GM21786 (cell line): ENCODE results near the gene GPR146.
"Not testable (repeated sequence)": the region's sequence is repeated elsewhere in the genome, so short reads cannot be mapped to it uniquely, and the experiment has no call there.

Experiments
- ATAC-seq: cut with Tn5 transposase; IDR thresholded peaks from one replicate; pipeline ENCODE4 v1.9.1; 2021; ENCODE audit not compliant: unreplicated experiment

GPR146 gene

DNA sequence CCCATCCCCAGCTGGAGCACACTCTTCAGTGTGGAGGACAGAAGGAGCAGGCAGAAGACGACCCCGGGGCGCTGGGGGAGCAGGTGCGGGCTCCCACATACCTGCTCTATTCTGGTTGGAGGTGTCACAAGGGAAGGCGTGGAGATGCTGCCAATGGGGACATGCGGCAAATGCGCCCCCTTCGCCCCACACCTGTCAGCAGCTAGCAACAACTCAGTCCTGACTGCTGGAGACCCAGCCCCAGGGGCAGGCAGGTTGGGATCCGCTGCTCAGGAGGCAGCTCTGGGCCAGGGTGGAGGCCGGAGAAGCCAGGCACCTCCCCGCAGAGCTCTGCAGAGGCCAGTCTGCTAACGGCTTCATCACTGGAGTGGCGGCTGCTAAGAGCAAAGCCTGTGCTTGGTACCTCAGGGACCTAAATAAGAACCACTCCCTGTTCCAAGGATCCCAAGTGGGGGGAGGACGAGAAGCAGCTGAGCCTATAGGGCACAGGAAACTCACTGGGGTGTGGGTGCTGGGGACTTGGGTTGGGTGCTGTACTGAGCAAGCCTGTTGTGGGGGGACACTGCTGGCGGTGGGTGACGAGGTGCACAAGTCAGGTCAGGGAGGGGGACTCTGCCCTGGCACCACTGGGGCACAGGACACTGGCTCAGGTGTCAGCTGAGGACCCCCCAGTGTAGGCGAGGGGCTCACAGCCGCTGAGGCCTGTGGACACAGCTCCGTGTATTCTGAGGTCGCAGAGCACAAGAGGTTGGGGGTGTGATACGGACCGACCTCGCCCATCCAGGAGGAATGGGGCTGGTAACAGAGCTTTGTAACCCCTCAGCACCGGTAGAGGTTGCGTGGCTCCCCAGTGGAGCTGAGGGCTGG lies 19.2 kb upstream of the GPR146 start:
- ATAC-seq, result no peak

DNA sequence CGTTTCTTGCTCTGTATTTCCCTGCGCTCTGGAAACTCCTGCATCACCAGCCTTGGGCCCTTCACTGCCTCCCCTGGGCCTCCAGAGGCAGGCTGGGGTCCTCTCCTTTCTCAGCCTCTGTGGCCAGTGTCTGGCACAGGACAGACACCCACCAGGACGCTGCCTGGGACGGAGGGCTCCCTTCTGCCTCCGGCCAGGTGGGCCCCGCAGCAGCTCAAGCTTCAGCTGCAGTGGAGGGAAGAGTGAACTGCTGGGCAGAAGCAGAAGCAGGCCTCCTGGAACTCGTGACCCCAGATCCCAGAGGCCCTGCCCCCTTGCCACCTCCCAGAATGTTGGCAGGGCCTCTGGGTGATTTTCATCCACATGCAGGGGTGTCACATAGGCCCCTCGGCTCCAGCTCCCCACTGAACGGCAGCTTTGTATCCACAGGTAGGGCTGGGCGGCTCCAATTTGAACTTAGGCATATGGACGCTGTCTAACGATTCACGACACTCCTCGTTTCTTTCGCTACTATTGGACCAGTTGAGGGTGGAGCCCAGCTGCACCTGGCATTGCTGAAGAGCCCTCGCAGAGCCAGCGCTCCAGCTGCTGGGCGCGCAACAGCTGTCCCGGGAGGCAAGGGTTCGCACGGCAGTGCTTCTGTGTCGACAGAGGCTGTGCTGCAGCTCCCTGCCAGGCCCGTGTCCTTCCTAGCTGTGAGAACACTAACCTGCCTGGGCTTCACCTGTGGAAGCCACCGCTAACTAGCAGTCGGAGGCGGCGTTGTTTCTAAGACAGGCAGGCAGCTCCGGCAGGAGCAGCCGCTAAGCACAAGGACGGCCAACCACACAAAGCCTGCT lies 18.4 kb upstream of the GPR146 start:
- no peak for ATAC-seq

DNA sequence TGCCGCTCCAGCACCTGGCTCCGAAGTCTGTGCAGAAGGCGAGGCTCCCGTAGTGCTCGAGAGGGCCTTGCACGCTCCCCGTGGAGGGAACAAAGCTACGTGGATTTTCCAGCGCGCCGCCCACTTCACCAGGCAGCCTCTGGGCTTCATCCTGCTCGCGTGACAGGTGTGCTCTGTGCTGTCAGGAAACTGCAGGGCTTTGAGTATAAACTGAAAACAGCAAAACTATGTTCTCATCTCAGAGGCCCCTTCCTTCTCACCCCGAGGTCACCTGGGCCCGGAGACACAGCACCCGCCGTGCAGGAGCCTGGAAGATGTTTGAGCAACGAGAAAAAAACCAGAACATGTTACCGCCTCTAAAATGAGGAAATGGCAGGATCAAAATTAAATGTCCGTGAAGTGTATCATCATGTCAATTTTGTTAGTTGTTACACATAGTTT lies 17.6 kb upstream of the GPR146 start:
- ATAC-seq, result no peak

DNA sequence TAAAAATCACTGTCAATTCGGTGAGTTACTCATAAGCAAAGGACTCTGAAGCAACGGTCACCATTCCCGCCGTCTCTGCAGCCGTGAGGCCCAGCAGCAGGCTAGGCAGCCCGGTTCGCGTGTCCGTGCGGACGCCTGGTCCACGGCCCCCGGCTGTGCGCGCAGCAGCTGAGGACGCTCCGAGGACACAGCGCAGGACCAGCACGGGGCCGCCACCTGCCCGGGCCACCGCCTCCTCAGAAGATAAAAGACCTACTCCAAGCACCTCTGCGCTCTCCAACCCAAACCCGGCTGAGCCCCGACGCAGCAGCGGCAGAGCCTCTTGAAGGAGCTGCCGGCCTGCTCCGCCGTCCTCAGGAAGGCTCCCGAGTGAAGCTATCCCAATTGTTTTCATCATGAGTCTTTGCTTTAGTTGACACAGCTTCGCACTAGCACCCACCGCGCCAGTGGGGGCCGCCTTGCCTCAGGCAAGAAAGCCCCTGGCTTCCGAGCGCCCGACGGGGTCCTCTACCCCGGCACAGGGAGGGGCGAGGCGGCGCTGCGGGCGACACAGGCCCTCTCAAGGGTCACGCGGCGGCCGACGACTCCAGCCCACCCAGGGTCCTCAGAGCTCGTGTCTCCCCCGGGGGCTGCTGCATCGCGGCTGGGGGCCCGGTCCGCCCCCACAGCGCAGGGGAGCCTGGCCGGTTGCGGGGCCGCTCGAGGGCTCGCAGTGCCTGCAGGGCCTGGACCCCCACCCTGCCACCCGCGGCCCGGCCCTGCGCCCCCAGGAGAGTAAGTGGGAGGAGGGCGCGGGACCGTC lies 16.9 kb upstream of the GPR146 start:
- ATAC-seq, result no peak

DNA sequence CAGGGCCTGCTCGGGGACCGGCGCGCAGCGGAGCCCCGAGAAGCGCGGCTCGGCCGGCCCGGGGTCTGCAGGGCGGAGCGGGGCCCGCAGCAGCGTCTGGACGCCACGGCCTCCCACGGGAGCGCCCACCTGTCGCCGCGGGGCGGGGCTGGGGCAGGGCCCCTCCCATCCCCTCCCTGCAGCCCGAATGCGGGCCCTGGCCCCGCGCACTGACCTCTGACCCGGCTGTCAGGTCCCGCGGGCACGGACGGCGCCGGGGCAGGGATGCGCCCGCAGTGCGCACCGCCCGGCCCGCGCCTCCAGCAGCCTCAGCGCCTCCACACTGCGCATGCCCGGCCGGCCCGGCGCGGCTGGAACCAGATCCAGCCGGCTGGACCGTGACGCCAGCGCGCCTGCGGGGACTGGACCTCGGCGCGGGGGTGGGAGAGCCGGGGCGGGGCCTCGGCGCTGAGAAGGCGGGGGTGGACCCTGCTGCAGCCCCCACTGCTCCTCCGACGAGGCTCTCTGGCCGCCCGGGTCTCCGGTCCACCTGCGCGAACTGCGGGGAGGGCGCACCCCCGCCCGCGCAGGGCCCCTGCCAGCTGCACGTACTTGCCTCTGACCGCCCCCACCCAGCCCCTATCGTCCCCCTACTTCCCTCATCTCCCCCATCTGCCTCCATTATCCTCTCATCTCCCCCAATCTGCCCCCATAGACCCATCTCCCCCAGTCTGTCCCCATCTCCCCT lies 16.1 kb upstream of the GPR146 start:
- ATAC-seq, result peak; percentile 33

DNA sequence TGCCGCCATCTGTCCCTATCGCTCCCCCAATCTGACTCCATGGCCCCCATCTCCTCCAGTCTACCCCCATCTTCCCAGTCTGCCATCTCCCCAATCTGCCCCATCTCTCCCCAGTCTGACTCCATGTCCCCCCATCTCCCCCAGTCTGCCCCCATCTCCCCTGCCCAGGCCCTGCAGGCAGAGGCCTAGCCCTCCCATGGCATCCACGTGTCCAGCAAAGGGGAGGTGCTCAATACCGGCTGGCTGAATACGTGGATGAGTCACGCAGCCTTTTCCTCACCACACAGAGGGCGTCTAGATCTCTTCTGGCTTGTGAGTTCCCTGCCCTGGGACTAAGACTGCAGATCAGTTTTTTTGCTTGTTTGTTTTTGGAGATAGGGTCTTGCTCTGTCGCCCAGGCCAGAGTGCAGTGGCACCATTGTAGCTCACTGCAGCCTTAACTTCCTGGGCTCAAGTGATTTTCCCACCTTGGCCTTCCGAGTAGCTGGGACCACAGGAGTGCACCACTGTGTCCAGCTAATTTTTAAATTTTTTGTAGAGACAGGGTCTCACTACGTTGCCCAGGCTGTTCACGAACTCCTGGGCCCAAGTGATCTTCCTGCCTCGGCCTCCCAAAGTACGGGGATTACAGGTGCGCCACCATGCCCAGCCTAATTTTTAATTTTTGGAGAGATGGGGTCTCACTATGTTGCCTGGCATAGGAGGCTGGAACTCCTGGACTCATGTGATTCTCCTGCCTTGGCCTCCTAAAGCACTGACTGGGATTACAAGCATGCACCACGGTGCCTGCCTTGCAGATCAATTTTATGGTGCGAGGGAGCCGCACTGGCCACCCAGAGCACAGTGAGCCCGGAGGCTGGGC lies 15.3 kb upstream of the GPR146 start:
- ATAC-seq, result no peak

DNA sequence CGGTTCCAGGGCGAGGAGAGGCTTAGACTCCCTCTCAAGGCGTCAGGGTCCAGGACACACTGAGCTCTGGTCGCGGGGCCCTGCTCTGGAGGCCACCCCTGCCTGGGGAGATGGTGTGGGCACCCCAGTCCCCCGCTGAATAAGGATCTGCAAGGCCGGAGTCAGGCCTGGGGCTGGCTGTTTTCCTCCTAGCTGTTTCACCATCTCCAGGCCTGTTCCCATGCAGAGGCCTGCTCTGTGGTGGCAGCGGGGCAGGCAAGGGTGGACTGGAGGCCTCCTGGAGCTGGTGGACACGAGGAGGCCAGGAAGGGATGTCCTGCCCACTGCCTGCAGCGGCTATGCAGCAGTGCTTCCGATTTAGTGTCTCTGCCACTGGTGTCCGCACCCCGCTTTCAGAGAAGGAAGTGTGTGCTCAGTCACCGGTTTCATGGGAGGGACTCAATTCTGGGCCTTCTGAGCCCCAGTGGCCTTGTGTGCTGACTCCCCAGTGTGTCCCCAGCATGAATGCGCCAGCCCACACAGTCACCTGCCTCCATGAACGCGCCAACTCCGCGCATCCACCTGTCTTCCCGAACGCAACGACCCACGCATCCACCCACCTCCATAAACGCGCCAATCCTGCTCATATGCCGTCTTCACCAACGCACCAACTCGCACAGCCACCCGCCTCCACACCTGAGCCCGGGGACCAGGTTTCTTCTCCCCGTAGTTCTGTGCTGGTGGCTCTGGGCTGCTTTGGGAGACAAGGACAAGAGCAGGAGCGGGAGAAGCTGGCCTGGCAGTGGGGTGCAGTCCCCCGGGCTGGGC lies 14.5 kb upstream of the GPR146 start:
- ATAC-seq, result no peak

DNA sequence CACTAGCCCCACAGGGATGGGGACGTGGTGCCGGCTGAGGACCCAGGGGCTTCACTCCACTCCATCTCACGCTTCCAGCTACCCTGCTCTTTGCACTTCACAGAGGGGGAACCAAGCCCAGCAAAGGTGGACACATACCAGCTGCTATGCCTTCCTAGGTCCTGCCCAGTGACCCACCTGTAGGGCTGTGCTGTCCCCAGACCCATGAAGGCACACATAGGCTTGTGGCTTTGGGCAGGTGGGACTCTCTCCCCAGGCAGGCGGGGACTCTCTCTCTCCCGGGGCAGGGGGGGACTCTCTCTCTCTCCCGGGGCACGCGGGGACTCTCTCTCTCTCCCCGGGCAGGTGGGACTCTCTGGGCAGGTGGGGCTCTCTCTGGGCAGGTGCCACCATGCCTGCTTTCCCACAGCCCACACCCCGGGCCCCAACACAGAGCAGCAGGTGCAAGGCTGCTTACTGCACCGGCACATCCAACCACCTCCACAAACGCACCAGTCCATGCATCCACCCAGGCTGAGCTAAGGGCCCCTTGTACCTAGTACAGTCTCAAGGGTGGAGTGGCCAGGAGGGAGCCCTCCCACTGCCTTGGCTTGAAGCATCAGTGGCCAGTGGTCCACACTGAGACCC lies 13.8 kb upstream of the GPR146 start:
- no peak for ATAC-seq

DNA sequence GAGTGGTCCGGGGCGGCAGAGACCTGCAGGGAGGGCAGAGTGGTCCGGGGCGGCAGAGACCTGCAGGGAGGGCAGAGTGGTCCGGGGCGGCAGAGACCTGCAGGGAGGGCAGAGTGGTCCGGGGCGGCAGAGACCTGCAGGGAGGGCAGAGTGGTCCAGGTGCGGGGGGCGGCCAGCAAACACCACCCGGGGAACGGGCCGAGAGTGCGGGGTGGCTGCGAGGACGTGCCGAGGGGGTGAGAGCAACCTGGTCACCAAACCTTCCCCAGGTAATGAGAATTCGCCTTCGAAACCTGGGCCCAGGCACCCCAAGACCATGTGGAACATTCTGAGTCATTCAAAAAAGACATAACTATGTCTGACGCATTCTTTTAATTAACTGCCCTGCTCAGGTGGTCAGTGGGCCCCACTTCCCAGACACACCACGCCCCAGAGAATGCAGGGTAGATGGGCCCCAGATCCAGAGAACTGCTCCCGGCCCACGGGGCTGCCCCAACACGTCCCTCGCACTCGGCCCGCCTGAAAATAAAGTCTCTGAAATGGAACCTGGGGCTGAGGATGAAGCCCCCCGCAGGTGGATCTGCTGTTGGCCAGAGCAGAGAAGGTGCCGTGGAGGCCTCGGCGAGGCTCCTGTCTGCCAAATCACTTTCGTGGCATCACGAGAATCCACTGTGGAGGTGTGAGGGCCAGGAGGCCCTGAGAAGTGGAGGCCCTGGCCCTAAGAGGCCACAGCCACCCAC lies 12.5 kb upstream of the GPR146 start:
- no peak for ATAC-seq

DNA sequence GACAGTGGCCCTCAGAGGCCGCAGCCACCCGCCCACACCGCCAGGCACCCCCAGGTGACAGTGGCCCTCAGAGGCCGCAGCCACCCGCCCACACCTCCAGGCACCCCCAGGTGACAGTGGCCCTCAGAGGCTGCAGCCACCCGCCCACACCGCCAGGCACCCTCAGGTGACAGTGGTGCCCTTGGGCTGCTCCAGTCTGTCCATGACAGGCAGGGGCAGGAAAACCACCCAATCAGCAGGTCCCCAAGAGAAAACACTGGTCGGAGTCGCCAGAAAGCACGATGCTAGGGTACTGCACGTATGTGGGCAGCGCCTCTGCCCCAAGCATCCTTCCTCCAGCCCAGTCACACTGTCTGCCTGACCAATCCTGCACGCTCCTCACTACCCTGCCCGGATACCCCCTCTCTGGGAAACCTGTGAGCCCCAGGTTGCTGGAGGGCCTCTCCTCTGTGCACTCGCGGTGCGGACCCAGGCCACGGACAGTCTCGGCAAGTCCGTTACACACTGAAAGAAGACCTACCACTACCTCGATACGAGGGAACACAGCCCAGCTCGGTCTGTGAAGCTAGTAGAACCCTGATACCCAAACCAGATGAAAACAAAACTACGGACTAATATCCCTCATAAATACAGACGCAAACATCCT lies 11.7 kb upstream of the GPR146 start:
- no peak for ATAC-seq

DNA sequence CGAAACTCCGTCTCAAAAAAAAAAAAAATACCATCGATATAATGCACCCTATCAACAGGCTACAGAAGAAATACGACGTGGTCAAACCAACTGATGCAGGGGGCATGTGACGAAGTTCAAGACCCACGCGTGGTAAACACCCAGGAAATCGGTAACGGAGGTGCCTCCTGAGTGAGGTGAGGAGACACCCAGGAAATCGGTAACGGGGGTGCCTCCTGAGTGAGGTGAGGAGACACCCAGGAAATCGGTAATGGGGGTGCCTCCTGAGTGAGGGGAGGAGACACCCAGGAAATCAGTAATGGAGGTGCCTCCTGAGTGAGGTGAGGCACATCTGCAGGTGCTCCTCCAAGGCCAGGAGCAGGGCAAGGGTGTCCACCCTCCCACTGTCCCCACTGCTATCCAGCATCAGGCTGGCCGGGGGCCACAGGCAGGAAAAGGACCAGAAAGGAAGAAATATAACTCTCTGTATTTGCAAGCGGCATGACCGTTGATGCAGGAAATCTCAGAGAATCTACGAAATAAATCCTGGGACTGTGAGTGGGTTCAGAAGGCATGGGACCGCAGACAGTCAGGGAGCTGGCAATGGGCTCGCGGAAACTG lies 10.7 kb upstream of the GPR146 start:
- ATAC-seq, result no peak

DNA sequence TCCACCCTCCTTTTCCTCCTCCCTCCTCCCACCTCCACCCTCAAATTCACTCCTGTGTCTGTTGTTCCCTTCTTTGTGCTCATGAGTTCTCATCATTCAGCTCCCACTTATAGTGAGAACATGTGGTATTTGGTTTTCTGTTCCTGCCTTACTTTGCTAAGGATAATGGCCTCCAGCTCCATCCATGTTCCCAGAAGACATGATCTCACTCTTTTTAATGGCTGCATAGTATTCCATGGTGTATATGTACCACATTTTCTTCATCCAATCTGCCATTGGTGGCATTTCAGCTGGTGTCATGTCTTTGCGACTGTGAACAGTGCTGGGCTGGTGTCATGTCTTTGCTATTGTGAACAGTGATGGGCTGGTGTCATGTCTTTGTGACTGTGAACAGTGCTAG lies 9.6 kb upstream of the GPR146 start:
- not testable (repeated sequence) for ATAC-seq

DNA sequence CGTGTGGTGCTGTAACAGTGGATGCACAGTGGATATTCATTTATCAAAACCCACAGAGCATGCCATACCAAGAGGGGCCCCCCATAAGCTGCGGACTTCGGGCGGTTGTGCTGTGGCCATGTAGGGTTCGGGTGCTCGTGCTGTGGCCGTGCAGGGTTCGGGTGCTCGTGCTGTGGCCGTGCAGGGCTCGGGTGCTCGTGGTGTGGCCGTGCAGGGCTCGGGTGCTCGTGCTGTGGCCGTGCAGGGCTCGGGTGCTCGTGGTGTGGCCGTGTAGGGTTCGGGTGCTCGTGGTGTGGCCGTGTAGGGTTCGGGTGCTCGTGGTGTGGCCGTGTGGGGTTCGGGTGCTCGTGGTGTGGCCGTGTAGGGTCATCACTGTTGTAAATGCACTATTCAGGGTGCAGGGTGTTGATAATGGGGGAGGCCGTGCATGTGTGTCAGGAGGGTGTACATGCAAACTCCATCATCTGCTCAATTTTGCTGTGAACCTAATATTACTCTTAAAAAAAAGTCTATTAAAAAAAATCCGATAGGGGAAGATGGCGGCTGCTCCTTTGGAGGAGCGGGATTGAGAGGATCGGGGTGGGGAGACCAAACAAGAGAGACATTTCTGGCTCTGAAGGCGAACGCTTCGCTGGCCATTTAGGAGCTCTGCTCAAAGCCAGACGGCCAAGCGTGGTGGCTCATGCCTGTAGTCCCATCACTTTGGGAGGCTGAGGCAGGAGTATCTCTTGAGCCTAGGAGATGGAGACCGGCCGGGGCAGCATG lies 8.0 kb upstream of the GPR146 start:
- not testable (repeated sequence) for ATAC-seq

DNA sequence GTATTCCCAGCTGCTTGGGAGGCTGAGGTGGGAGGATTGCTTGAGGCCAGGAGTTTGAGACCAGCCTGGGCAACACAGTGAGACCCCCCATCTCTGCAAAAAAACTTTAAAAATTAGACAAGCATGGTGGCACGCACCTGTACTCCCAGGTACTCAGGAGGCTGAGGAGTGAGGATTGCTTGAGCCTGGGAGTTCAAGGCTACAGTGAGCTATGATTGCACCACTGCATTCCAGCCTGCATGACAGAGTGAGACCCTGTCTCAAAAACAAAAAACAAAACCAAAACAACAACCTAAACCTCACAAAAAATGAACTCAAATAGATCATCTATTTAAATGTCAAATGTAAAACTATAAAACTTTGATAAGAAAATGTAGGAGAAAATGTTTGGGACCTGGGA lies 4.1 kb upstream of the GPR146 start:
- not testable (repeated sequence) for ATAC-seq

DNA sequence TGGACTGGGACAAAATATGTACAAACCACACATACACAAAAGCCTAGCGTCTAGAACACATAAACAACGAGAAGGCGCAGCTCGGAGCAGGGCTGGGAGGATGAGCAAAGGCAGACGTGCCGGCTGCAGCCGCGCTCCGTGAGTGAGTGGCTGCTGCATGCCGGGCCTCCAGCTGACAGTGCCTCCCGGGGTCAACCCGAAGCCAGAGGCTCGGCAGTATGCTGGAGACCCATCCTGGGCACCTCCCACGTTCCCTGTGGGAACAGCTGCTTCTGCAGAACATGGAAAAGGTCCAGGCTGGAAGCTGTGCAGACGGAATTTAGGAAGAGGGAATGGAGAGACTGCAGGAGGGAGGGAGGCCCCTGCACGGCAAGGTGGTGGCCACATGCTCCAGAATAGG lies 3.6 kb upstream of the GPR146 start:
- ATAC-seq, result no peak
